Measurements from ENCODE around the gene ZC3H18. TPM values are rescaled to one million over a fixed set of nuclear protein-coding genes. Genes with fewer than 3 reads are reported as not detected.

ZC3H18 gene
- total and polyA plus RNA-seq, 10 of the 15 experiments (the other 5 are each of a cell fraction or from before 2014, with no cell fraction given), result 1.0 to 58.3 (median 22.4) TPM

DNA sequence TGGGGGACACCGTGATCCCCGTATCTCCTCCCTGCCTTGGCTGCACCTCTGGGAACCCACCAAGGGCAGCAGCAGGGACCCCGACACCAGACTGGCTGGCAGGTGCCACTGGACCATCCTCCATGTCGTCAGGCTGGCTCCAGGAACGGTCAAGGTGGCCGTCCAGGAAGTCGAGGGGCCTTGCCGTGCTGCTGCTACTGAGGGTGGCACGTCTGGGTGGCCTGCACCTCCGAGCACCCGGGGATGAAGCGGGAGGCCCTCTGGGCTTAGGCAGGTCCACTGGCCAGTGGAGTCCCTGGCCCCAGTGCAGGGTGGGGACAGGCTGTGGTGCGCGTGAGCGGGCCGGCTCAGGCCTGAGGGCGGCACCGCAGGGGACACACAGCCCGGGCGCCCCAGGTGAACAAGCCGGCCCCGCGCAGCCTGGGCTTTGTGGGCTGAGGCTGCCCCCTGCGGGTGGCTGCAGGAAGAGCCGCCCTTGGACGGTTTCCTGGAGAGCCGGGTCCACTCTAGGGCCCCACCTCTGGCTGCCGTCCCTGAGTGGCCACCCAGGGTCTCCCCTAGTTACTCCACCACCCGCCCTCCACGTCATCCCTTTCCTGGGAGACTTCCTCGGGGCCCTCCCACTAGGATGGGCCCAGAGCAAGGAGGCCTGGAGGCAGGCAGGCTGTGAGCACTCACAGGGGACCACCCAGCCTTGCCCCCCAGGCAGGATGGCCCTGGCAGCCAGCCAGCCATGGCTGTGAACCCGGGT is 42.8 kb upstream of the ZC3H18 start (continued):
- TF ChIP-seq, protein P1, sequence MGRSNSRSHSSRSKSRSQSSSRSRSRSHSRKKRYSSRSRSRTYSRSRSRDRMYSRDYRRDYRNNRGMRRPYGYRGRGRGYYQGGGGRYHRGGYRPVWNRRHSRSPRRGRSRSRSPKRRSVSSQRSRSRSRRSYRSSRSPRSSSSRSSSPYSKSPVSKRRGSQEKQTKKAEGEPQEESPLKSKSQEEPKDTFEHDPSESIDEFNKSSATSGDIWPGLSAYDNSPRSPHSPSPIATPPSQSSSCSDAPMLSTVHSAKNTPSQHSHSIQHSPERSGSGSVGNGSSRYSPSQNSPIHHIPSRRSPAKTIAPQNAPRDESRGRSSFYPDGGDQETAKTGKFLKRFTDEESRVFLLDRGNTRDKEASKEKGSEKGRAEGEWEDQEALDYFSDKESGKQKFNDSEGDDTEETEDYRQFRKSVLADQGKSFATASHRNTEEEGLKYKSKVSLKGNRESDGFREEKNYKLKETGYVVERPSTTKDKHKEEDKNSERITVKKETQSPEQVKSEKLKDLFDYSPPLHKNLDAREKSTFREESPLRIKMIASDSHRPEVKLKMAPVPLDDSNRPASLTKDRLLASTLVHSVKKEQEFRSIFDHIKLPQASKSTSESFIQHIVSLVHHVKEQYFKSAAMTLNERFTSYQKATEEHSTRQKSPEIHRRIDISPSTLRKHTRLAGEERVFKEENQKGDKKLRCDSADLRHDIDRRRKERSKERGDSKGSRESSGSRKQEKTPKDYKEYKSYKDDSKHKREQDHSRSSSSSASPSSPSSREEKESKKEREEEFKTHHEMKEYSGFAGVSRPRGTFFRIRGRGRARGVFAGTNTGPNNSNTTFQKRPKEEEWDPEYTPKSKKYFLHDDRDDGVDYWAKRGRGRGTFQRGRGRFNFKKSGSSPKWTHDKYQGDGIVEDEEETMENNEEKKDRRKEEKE (IDR thresholded peaks at IDR 0.05), result no peak
- TF ChIP-seq SMARCA5 (IDR thresholded peaks at IDR 0.05) (no peak), ZZZ3 (IDR thresholded peaks at IDR 0.05; ENCODE audit: control insufficient read depth, insufficient read length, low read depth) (no peak), NFIC (IDR thresholded peaks at IDR 0.05; ENCODE audit: low read depth, low read length) (no peak), TCF12 (IDR thresholded peaks at IDR 0.05; ENCODE audit: low read depth, low read length) (no peak)

DNA sequence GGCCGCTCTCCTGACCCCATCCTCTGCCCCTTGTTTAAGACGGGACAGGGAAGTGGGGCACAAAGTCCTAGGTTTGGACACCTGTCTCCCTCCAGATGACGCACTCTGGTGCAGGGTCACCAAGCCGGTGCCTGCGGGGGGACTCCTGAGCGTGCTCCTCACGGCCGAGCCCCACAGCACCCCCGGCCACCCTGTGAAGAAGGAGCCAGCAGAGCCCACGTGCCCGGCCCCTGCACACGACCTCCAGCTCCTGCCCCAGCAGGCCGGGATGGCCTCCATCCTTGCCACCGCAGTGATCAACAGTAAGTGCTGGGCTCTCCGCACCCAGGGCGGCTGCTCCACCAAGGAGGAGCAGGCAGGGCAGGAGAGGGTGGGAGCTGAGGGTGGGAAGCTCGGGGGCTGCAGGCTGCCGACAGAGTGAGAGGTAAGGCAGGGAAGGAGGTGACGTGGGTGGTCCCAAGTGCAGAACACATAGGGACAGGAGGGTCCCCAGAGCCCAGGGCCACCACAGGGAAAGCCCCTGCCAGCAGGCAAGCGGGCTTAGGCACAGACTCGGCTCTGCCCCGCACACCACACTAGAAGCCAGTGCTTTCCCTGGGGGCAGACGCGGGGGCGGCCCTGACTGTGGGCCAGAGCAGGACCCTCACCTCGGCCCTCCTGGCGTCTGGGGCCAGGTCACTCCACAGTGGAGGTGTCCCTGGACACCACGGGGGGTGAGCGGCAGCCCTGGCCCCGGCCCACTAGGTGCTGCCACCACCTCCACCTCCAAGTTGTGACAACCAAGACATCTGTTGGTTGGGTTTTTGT is 42.1 kb upstream of the ZC3H18 start:
- Histone ChIP-seq H3K79me2 (ENCODE audit: control insufficient read depth, insufficient read depth, low read length) (no peaks in the 10 kb centered on the region), H2AFZ (ENCODE audit: control insufficient read depth, low read depth, low read length) (no peak overlapping the region), H3K27me3 (replicated peaks in 1 of 2; ENCODE audit: control insufficient read depth in 2 of 2, insufficient read depth in 2 of 2, low read length in 1 of 2) (no peaks in the 10 kb centered on the region), H3K4me2 (ENCODE audit: control insufficient read depth, insufficient read depth) (no peak overlapping the region), H3K27ac (ENCODE audit: control insufficient read depth, insufficient read depth) (no peak overlapping the region), H4K20me1 (ENCODE audit: control insufficient read depth, insufficient read depth) (no peaks in the 10 kb centered on the region), H3K4me1 (ENCODE audit: control insufficient read depth, insufficient read depth, low read length) (no peaks in the 10 kb centered on the region), H3K36me3 (ENCODE audit: control insufficient read depth in 2 of 2, insufficient read depth in 2 of 2, low read length in 1 of 2) (no peaks in the 10 kb centered on the region), H3K4me3 (no peak overlapping the region), H3K9me3 (replicated peaks; ENCODE audit: control insufficient read depth, insufficient read depth, low read length) (no peaks in the 10 kb centered on the region), H3K9ac (ENCODE audit: control insufficient read depth, insufficient read depth, low read length) (no peak overlapping the region)
- no peak for FAIRE-seq
- 47% methylated on average over 29 of the region's 30 CpGs for WGBS (ENCODE audit: insufficient coverage, insufficient replicate concordance, low lambda C conversion rate, missing lambda C conversion rate)
- no peak for ATAC-seq
- DNase-seq (ENCODE audit: low read depth, low spot score), result no peak
- in situ Hi-C loops (cut with MboI) (no loop called here), intact Hi-C loops (cut with micrococcal nuclease; ENCODE audit: unreplicated experiment) (loop anchor here (1.0 kb wide), 1 partner anchor 85 kb away; no protein-coding TSS in a partner anchor)
- ChIA-PET POLR2A (no interaction called here), CTCF (interaction anchor here (1.2 kb wide), 1 partner anchor 79 kb away, joined by 4 read pairs; no protein-coding TSS in a partner anchor), RAD21 (ENCODE audit: unreplicated experiment) (no interaction called here), SMC1A (ENCODE audit: uncharacterized antibody, unreplicated experiment) (interaction anchor here (1.1 kb wide), 1 partner anchor 90 kb away, joined by 3 read pairs; no protein-coding TSS in a partner anchor)
- no TSS peak for BruUV-seq (replicated peaks)
- no peak for TF ChIP-seq EP300 (IDR thresholded peaks at IDR 0.05; ENCODE audit: borderline replicate concordance in 1 of 2, control insufficient read depth in 1 of 2, low read depth in 2 of 2, low read length in 2 of 2)
- no peak for TF ChIP-seq RAD21 (IDR thresholded peaks at IDR 0.05; ENCODE audit: insufficient read depth, low read depth, low read length)
- TF ChIP-seq, protein P2, sequence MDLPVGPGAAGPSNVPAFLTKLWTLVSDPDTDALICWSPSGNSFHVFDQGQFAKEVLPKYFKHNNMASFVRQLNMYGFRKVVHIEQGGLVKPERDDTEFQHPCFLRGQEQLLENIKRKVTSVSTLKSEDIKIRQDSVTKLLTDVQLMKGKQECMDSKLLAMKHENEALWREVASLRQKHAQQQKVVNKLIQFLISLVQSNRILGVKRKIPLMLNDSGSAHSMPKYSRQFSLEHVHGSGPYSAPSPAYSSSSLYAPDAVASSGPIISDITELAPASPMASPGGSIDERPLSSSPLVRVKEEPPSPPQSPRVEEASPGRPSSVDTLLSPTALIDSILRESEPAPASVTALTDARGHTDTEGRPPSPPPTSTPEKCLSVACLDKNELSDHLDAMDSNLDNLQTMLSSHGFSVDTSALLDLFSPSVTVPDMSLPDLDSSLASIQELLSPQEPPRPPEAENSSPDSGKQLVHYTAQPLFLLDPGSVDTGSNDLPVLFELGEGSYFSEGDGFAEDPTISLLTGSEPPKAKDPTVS (IDR thresholded peaks at IDR 0.05; ENCODE audit: low read depth, low read length), result no peak
- TF ChIP-seq, protein P3, sequence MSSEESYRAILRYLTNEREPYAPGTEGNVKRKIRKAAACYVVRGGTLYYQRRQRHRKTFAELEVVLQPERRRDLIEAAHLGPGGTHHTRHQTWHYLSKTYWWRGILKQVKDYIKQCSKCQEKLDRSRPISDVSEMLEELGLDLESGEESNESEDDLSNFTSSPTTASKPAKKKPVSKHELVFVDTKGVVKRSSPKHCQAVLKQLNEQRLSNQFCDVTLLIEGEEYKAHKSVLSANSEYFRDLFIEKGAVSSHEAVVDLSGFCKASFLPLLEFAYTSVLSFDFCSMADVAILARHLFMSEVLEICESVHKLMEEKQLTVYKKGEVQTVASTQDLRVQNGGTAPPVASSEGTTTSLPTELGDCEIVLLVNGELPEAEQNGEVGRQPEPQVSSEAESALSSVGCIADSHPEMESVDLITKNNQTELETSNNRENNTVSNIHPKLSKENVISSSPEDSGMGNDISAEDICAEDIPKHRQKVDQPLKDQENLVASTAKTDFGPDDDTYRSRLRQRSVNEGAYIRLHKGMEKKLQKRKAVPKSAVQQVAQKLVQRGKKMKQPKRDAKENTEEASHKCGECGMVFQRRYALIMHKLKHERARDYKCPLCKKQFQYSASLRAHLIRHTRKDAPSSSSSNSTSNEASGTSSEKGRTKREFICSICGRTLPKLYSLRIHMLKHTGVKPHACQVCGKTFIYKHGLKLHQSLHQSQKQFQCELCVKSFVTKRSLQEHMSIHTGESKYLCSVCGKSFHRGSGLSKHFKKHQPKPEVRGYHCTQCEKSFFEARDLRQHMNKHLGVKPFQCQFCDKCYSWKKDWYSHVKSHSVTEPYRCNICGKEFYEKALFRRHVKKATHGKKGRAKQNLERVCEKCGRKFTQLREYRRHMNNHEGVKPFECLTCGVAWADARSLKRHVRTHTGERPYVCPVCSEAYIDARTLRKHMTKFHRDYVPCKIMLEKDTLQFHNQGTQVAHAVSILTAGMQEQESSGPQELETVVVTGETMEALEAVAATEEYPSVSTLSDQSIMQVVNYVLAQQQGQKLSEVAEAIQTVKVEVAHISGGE (CRISPR knock-in tag; IDR thresholded peaks at IDR 0.05), result no peak
- no peak for TF ChIP-seq POLR2A (IDR thresholded peaks at IDR 0.05; ENCODE audit: low read depth, low read length)
- TF ChIP-seq, protein P4, sequence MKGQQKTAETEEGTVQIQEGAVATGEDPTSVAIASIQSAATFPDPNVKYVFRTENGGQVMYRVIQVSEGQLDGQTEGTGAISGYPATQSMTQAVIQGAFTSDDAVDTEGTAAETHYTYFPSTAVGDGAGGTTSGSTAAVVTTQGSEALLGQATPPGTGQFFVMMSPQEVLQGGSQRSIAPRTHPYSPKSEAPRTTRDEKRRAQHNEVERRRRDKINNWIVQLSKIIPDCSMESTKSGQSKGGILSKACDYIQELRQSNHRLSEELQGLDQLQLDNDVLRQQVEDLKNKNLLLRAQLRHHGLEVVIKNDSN (IDR thresholded peaks at IDR 0.05; ENCODE audit: borderline replicate concordance, extremely low read length, insufficient read depth, low read depth, low read length), result no peak

All from GM12878 (cell line).